Measurements from ENCODE around the gene PTPRR.

DNA sequence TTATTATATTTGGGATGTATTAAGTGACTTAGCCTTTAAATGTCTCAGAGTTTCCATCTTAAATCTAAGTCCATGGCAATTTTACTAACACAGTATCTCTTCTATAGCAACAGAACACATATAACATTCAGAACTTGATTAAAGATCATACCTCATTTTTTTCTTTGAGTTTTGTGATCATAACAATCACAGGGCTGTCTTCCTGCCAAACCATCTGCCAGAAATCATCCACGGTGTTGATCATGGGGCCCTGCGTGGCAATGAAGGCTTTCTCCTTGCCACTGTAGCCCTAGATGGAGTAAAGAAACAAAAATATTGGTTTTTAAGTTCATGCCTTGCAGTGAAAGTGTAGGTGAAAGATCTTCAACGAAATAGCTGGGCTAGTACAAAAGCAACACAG is 236.6 kb downstream of the PTPRR start:
- TF ChIP-seq, protein P1, sequence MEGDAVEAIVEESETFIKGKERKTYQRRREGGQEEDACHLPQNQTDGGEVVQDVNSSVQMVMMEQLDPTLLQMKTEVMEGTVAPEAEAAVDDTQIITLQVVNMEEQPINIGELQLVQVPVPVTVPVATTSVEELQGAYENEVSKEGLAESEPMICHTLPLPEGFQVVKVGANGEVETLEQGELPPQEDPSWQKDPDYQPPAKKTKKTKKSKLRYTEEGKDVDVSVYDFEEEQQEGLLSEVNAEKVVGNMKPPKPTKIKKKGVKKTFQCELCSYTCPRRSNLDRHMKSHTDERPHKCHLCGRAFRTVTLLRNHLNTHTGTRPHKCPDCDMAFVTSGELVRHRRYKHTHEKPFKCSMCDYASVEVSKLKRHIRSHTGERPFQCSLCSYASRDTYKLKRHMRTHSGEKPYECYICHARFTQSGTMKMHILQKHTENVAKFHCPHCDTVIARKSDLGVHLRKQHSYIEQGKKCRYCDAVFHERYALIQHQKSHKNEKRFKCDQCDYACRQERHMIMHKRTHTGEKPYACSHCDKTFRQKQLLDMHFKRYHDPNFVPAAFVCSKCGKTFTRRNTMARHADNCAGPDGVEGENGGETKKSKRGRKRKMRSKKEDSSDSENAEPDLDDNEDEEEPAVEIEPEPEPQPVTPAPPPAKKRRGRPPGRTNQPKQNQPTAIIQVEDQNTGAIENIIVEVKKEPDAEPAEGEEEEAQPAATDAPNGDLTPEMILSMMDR (conservative IDR thresholded peaks at IDR 0.05; ENCODE audit: low read length), result no peak
- no peak for TF ChIP-seq EZH2phosphoT487 (IDR thresholded peaks at IDR 0.05; ENCODE audit: borderline replicate concordance, low read depth, low read length)
